GM12878 (cell line): ENCODE results near the gene TRAPPC4. TPM values are rescaled to one million over a fixed set of nuclear protein-coding genes. Genes with fewer than 3 reads are reported as not detected.

ENCODE experiments used
- ATF7 ChIP-seq: fragments of 450-650 bp; IDR thresholded peaks from 2 replicates; pipeline ENCODE4 v1.6.1; 2016; ENCODE audit warnings: low read depth, mild to moderate bottlenecking
- CHD2 ChIP-seq: IDR thresholded peaks from 2 replicates; pipeline ENCODE4 v1.6.1; 2011; ENCODE audit warnings: low read depth, low read length, improper control_type of control experiment, borderline replicate concordance
- CTCF ChIP-seq, 3 experiments: IDR thresholded peaks in 2 of 3; conservative IDR thresholded peaks in 1 of 3; 2 replicates each; pipeline ENCODE4 v1.5.1; 2011; ENCODE audit warnings: low read depth in 3 of 3, low read length in 3 of 3, mild to moderate bottlenecking in 3 of 3, control low read depth in 2 of 3, moderate library complexity in 2 of 3, inconsistent platforms in 1 of 3, mixed read lengths in 1 of 3; ENCODE audit not compliant: control insufficient read depth in 2 of 3, insufficient read depth in 1 of 3; ENCODE audit errors: extremely low read depth in 1 of 3
- FOXK2 ChIP-seq: fragments of 450-650 bp; IDR thresholded peaks from 2 replicates; pipeline ENCODE4 v1.6.1; 2017; ENCODE audit warnings: mild to moderate bottlenecking, moderate library complexity
- HSF1 ChIP-seq: fragments of 150-350 bp; IDR thresholded peaks from 2 replicates; pipeline ENCODE4 v1.6.1; 2014; ENCODE audit warnings: mild to moderate bottlenecking, low read depth, low read length
- KLF5 ChIP-seq: fragments of 450-650 bp; IDR thresholded peaks from 2 replicates; pipeline ENCODE4 v1.6.1; 2014; ENCODE audit warnings: mild to moderate bottlenecking; ENCODE audit not compliant: partially characterized antibody
- MYC ChIP-seq: IDR thresholded peaks from 2 replicates; pipeline ENCODE4 v1.6.1; 2011; ENCODE audit warnings: mild to moderate bottlenecking, low read length, moderate library complexity, inconsistent platforms; ENCODE audit not compliant: insufficient read depth, insufficient replicate concordance, insufficient read length, severe bottlenecking
- NFIC ChIP-seq: IDR thresholded peaks from 2 replicates; pipeline ENCODE4 v1.6.1; 2012; ENCODE audit warnings: low read depth, mild to moderate bottlenecking, inconsistent platforms, low read length, moderate library complexity
- NFXL1 ChIP-seq: fragments of 450-650 bp; IDR thresholded peaks from 2 replicates; pipeline ENCODE4 v1.6.1; 2017; ENCODE audit warnings: antibody characterized with exemption, mild to moderate bottlenecking, borderline replicate concordance
- NR2C1 ChIP-seq: fragments of 450-650 bp; IDR thresholded peaks from 2 replicates; pipeline ENCODE4 v1.6.1; 2017; ENCODE audit warnings: antibody characterized with exemption, mild to moderate bottlenecking, moderate library complexity
- POLR2A ChIP-seq: IDR thresholded peaks from 2 replicates; pipeline ENCODE4 v1.6.1; 2011; ENCODE audit warnings: low read depth, mild to moderate bottlenecking, low read length
- POLR2AphosphoS2 ChIP-seq: IDR thresholded peaks from 2 replicates; pipeline ENCODE4 v1.6.1; 2011; ENCODE audit warnings: low read depth, mild to moderate bottlenecking, low read length, improper control_type of control experiment, moderate library complexity
- RCOR1 ChIP-seq: conservative IDR thresholded peaks from 2 replicates; pipeline ENCODE4 v1.6.1; 2012; ENCODE audit warnings: low read depth, low read length, improper control_type of control experiment
- SIX5 ChIP-seq: IDR thresholded peaks from 2 replicates; pipeline ENCODE4 v1.6.1; 2011; ENCODE audit warnings: mild to moderate bottlenecking, low read depth, low read length, moderate library complexity; ENCODE audit not compliant: severe bottlenecking
- SRF ChIP-seq, 2 experiments: IDR thresholded peaks; 2 replicates each; pipeline ENCODE4 v1.6.1; 2011; ENCODE audit warnings: low read depth in 2 of 2, low read length in 2 of 2, mild to moderate bottlenecking in 1 of 2, moderate library complexity in 1 of 2
- SUPT20H ChIP-seq: IDR thresholded peaks from 2 replicates; pipeline ENCODE4 v1.6.1; 2011; ENCODE audit warnings: low read depth, mild to moderate bottlenecking, low read length, moderate library complexity, borderline replicate concordance; ENCODE audit not compliant: control insufficient read depth
- TBL1XR1 ChIP-seq: IDR thresholded peaks from 2 replicates; pipeline ENCODE4 v1.6.1; 2012; ENCODE audit warnings: low read depth, low read length, improper control_type of control experiment
- TCF7 ChIP-seq: IDR thresholded peaks from 2 replicates; pipeline ENCODE4 v1.6.1; 2014; ENCODE audit warnings: antibody characterized with exemption, borderline replicate concordance
- WRNIP1 ChIP-seq: IDR thresholded peaks from 2 replicates; pipeline ENCODE4 v1.6.1; 2011; ENCODE audit warnings: low read depth, low read length, improper control_type of control experiment, borderline replicate concordance
- polyA plus RNA-seq, 11 experiments: library from polyadenylated mRNA; depleted of rRNA in 4 of 11; unstranded in 6 of 11; stranded (reverse) in 5 of 11; fragments of >200 nt; fragmentation: Nextera tagmentation in 4 of 11; fragmentation: Illumina TruSeq in 1 of 11; extraction: Ambion mirVana in 4 of 11; extraction: Trizol in 1 of 11; gene quantifications; 1 replicate in 1 of 11; 2 replicates in 10 of 11; pipeline versions ENCODE4 v1.2.1 to v1.2.3, GENCODE V29; 2011 to 2016; ENCODE audit warnings: inconsistent platforms in 2 of 11, missing spikeins in 2 of 11, low read depth in 1 of 11
- total RNA-seq, 4 experiments: library from RNA; depleted of rRNA in 3 of 4; stranded (reverse); fragments of >200 nt in 3 of 4; fragmentation: Illumina TruSeq in 1 of 4; extraction: Trizol in 1 of 4; gene quantifications; 2 replicates each; pipeline versions ENCODE4 v1.2.1 to v1.2.3, GENCODE V29; 2013 to 2021
- TF ChIP-seq, protein P1 (sequence below): IDR thresholded peaks from 2 replicates; pipeline ENCODE4 v1.6.1; 2012; ENCODE audit warnings: low read depth, low read length, improper control_type of control experiment
- TF ChIP-seq, protein P2 (sequence below): fragments of 450-650 bp; IDR thresholded peaks from 2 replicates; pipeline ENCODE4 v1.6.1; 2016; ENCODE audit warnings: mild to moderate bottlenecking, moderate library complexity, borderline replicate concordance

The TRAPPC4 gene
- total and polyA plus RNA-seq, 10 of the 15 experiments (the other 5 are each of a cell fraction or from before 2014, with no cell fraction given): 61.6 to 231 (median 98.8) TPM

- no peak for TF ChIP-seq MYC
- peak; percentile 88 for TF ChIP-seq POLR2A
- TF ChIP-seq KLF5: peak; percentile 72
- TF ChIP-seq RCOR1: no peak
- TF ChIP-seq, protein P1, sequence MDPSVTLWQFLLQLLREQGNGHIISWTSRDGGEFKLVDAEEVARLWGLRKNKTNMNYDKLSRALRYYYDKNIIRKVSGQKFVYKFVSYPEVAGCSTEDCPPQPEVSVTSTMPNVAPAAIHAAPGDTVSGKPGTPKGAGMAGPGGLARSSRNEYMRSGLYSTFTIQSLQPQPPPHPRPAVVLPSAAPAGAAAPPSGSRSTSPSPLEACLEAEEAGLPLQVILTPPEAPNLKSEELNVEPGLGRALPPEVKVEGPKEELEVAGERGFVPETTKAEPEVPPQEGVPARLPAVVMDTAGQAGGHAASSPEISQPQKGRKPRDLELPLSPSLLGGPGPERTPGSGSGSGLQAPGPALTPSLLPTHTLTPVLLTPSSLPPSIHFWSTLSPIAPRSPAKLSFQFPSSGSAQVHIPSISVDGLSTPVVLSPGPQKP: peak; percentile 34; the same call in 1 of the 2 replicates
- no peak for TF ChIP-seq SRF (IDR thresholded peaks at IDR 0.05; ENCODE audit: low read depth in 2 of 2, low read length in 2 of 2)
- TF ChIP-seq CTCF (IDR thresholded peaks at IDR 0.05 in 2 of 3, conservative IDR thresholded peaks at IDR 0.05 in 1 of 3; ENCODE audit: control insufficient read depth in 2 of 3, extremely low read depth in 1 of 3, insufficient read depth in 1 of 3, low read depth in 3 of 3, low read length in 3 of 3): peak; percentile 17 to 26 (median 22); a peak in 2 of 6 replicates
- TF ChIP-seq TBL1XR1: no peak
- no peak; the same call in 1 of the 2 replicates for TF ChIP-seq POLR2AphosphoS2
- TF ChIP-seq, protein P2, sequence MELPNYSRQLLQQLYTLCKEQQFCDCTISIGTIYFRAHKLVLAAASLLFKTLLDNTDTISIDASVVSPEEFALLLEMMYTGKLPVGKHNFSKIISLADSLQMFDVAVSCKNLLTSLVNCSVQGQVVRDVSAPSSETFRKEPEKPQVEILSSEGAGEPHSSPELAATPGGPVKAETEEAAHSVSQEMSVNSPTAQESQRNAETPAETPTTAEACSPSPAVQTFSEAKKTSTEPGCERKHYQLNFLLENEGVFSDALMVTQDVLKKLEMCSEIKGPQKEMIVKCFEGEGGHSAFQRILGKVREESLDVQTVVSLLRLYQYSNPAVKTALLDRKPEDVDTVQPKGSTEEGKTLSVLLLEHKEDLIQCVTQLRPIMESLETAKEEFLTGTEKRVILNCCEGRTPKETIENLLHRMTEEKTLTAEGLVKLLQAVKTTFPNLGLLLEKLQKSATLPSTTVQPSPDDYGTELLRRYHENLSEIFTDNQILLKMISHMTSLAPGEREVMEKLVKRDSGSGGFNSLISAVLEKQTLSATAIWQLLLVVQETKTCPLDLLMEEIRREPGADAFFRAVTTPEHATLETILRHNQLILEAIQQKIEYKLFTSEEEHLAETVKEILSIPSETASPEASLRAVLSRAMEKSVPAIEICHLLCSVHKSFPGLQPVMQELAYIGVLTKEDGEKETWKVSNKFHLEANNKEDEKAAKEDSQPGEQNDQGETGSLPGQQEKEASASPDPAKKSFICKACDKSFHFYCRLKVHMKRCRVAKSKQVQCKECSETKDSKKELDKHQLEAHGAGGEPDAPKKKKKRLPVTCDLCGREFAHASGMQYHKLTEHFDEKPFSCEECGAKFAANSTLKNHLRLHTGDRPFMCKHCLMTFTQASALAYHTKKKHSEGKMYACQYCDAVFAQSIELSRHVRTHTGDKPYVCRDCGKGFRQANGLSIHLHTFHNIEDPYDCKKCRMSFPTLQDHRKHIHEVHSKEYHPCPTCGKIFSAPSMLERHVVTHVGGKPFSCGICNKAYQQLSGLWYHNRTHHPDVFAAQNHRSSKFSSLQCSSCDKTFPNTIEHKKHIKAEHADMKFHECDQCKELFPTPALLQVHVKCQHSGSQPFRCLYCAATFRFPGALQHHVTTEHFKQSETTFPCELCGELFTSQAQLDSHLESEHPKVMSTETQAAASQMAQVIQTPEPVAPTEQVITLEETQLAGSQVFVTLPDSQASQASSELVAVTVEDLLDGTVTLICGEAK: peak; percentile 57; the same call in 1 of the 2 replicates
- peak; percentile 78 for TF ChIP-seq CHD2
- TF ChIP-seq TCF7: no peak
- TF ChIP-seq ATF7: peak; percentile 7; the same call in 1 of the 2 replicates
- TF ChIP-seq WRNIP1: no peak
- peak; percentile 79 for TF ChIP-seq FOXK2
- no peak for TF ChIP-seq SUPT20H
- 0 out of 2 replicates have a peak, but pooled peaks have one; percentile 4 for TF ChIP-seq NR2C1
- no peak for TF ChIP-seq NFIC
- no peak for TF ChIP-seq NFXL1
- TF ChIP-seq HSF1: no peak
- no peak for TF ChIP-seq SIX5
Measured at GRCh38 chr11:119057000-119057769, 38.6 kb downstream of the TRAPPC4 start, which contains the start of gene HYOU1 (continued).
